ENCODE results near the gene IRF5.

- TF ChIP-seq CTCF (conservative IDR thresholded peaks at IDR 0.05 in 1 of 2, IDR thresholded peaks at IDR 0.05 in 1 of 2; ENCODE audit: extremely low read depth in 1 of 2, insufficient read depth in 1 of 2, low read depth in 1 of 2, low read length in 2 of 2) (no peak), EZH2 (IDR thresholded peaks at IDR 0.05; ENCODE audit: borderline replicate concordance, low read length) (no peak)
Observed at GRCh38 chr7:128919241-128919640, 18.5 kb upstream of the IRF5 start.

Data from mammary epithelial cell (primary cell).